ENCODE measurements around the gene KIF6. TPM values are rescaled to one million over a fixed set of nuclear protein-coding genes. Genes with fewer than 3 reads are reported as not detected.

Gene KIF6
- total RNA-seq, 1 donor from 2014 or later: 2.9 TPM

DNA sequence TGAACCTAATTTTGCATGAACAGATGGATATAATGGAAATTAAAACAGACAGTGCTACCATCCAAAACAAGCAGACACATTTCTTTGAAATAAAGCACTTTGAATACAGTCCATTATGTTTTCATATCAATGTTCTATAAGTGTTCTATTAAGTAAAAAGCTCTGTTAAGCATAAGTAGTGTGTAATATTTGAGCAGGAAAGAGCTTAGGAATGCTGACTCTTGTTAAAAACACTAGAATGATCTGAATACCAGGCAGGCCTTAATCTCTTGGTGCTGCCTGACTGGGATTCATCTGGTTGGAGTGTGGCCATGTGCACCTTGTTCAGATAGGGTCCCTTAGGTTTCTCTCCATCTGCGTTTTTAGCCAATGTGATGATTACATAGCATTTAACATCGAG is 130.9 kb downstream of the KIF6 start:
- TF ChIP-seq CTCF (IDR thresholded peaks at IDR 0.05; ENCODE audit: unreplicated experiment): no peak
- H3K36me3 Mint-ChIP-seq (ENCODE audit: insufficient read depth): no peaks in the 10 kb centered on the region
- H3K27me3 Mint-ChIP-seq: peaks cover 7% of the 10 kb centered on the region
- no peak overlapping the region for H3K4me3 Mint-ChIP-seq (ENCODE audit: low read depth)
- no peak for DNase-seq (ENCODE audit: low spot score, unreplicated experiment)
- H3K9me3 Mint-ChIP-seq (ENCODE audit: low read depth): no peaks in the 10 kb centered on the region
- no peaks in the 10 kb centered on the region for H3K4me1 Mint-ChIP-seq (ENCODE audit: low read depth)
- H3K27ac Mint-ChIP-seq: no peak overlapping the region

GRCh38 chr6:39593646-39594045 is 131.6 kb downstream of the KIF6 start:
- Mint-ChIP-seq H3K4me3 (ENCODE audit: low read depth) (no peak overlapping the region), H3K27ac (no peak overlapping the region), H3K9me3 (ENCODE audit: low read depth) (no peaks in the 10 kb centered on the region), H3K36me3 (ENCODE audit: insufficient read depth) (no peaks in the 10 kb centered on the region), H3K4me1 (ENCODE audit: low read depth) (no peaks in the 10 kb centered on the region), H3K27me3 (peaks cover 7% of the 10 kb centered on the region)
- no peak for DNase-seq (ENCODE audit: low spot score, unreplicated experiment)
- TF ChIP-seq CTCF (IDR thresholded peaks at IDR 0.05; ENCODE audit: unreplicated experiment): no peak

GRCh38 chr6:39590871-39591393 is 134.3 kb downstream of the KIF6 start:
- H3K9me3 Mint-ChIP-seq (ENCODE audit: low read depth): no peaks in the 10 kb centered on the region
- DNase-seq (ENCODE audit: low spot score, unreplicated experiment): no peak
- H3K4me1 Mint-ChIP-seq (ENCODE audit: low read depth): no peaks in the 10 kb centered on the region
- no peaks in the 10 kb centered on the region for H3K36me3 Mint-ChIP-seq (ENCODE audit: insufficient read depth)
- H3K4me3 Mint-ChIP-seq (ENCODE audit: low read depth): no peak overlapping the region
- peaks cover 7% of the 10 kb centered on the region for H3K27me3 Mint-ChIP-seq
- H3K27ac Mint-ChIP-seq: no peak overlapping the region
- no peak for TF ChIP-seq CTCF (IDR thresholded peaks at IDR 0.05; ENCODE audit: unreplicated experiment)

DNA sequence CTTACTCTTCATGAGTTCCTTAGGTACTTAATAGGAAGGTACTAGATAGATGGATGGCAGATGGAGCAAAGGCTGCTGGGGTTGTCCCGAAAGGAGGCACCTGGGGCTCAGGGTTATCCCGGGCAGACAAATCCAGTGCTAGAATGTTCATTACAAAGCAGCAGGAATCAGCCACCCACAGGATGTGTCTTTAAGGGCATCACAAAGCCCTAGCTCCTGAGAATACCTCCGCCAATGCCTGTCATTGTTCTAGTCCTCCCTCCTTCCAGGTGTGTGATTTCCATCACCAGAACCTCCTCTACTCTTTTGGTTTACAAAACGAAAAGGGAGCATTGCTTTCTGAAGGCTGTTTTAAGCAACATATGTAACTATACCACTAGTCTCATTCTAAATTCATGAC is 138.1 kb downstream of the KIF6 start:
- Mint-ChIP-seq H3K27me3 (no peaks in the 10 kb centered on the region), H3K36me3 (ENCODE audit: insufficient read depth) (no peaks in the 10 kb centered on the region), H3K4me3 (ENCODE audit: low read depth) (no peak overlapping the region), H3K4me1 (ENCODE audit: low read depth) (no peaks in the 10 kb centered on the region), H3K9me3 (ENCODE audit: low read depth) (no peaks in the 10 kb centered on the region), H3K27ac (no peak overlapping the region)
- DNase-seq (ENCODE audit: low spot score, unreplicated experiment): no peak
- TF ChIP-seq CTCF (IDR thresholded peaks at IDR 0.05; ENCODE audit: unreplicated experiment): no peak

DNA sequence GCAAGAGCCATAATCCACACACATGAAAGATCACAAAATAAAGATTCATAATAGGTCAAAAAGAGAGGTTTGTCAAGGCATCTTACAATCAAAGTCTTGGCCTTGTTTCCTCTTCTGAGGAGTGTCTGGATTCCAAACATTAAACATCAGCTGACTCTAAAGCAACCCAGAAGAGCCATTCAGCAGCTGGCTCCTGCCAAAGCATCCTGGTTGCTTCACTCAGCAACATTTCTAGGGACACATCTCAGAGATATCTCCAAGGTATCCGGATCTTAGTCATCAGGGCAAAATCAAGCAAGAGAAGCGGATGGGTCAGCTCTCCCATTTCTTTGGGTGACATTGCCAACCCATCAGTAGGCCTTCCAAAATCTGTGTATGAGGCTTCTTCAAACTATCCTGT is 139.6 kb downstream of the KIF6 start:
- no peak for DNase-seq (ENCODE audit: low spot score, unreplicated experiment)
- Mint-ChIP-seq H3K9me3 (ENCODE audit: low read depth) (no peaks in the 10 kb centered on the region), H3K27me3 (no peaks in the 10 kb centered on the region), H3K36me3 (ENCODE audit: insufficient read depth) (no peaks in the 10 kb centered on the region), H3K27ac (no peak overlapping the region), H3K4me3 (ENCODE audit: low read depth) (no peak overlapping the region), H3K4me1 (ENCODE audit: low read depth) (no peaks in the 10 kb centered on the region)
- no peak for TF ChIP-seq CTCF (IDR thresholded peaks at IDR 0.05; ENCODE audit: unreplicated experiment)

Data from progenitor cell of endocrine pancreas (in vitro differentiated cells).